GM23338 (cell line): Measurements from ENCODE around the gene CBR1. TPM values are rescaled to one million over a fixed set of nuclear protein-coding genes. Genes with fewer than 3 reads are reported as not detected.

ENCODE experiments used
- ATAC-seq: fragments of 200-7000 bp; cut with Tn5 transposase; 3 replicates; pipeline ENCODE4 v1.9.1; 2020
- DNase-seq: peaks from one replicate; pipeline ENCODE4 v3.0.0-alpha.2; 2015; ENCODE audit warnings: low spot score
- H2AFZ ChIP-seq: fragments of 200-600 bp; sonication (generic); 2 replicates; pipeline ENCODE4 v1.8.0; 2016; ENCODE audit warnings: antibody characterized with exemption, mild to moderate bottlenecking, moderate library complexity
- H3F3A ChIP-seq: fragments of 200-600 bp; sonication (generic); replicated peaks from 2 replicates; pipeline ENCODE4 v1.8.0; 2017; ENCODE audit warnings: antibody characterized with exemption, mixed run types, low read depth
- H3K27ac ChIP-seq: fragments of 200-600 bp; sonication (generic); 2 replicates; pipeline ENCODE4 v1.6.1; 2016; ENCODE audit warnings: low read depth
- H3K27me3 ChIP-seq: fragments of 200-600 bp; sonication (generic); 2 replicates; pipeline ENCODE4 v1.8.0; 2016; ENCODE audit warnings: mild to moderate bottlenecking, mixed run types, moderate library complexity; ENCODE audit not compliant: insufficient read depth
- H3K36me3 ChIP-seq: fragments of 200-600 bp; sonication (generic); 2 replicates; pipeline ENCODE4 v1.8.0; 2016; ENCODE audit warnings: mild to moderate bottlenecking; ENCODE audit not compliant: insufficient read depth
- H3K4me1 ChIP-seq: fragments of 200-600 bp; sonication (generic); 2 replicates; pipeline ENCODE4 v1.8.0; 2016; ENCODE audit warnings: mild to moderate bottlenecking, moderate library complexity; ENCODE audit not compliant: insufficient read depth
- H3K4me2 ChIP-seq: fragments of 200-600 bp; sonication (generic); 2 replicates; pipeline ENCODE4 v1.7.1; 2017; ENCODE audit warnings: mixed run types
- H3K4me3 ChIP-seq: fragments of 200-600 bp; sonication (generic); 2 replicates; pipeline ENCODE4 v1.6.1; 2016; ENCODE audit warnings: mixed run types
- H3K79me2 ChIP-seq: fragments of 200-600 bp; sonication (generic); replicated peaks from 2 replicates; pipeline ENCODE4 v1.8.0; 2017; ENCODE audit warnings: mild to moderate bottlenecking; ENCODE audit not compliant: insufficient read depth
- H3K9me2 ChIP-seq: fragments of 200-600 bp; sonication (generic); 2 replicates; pipeline ENCODE4 v1.8.0; 2017; ENCODE audit not compliant: insufficient read depth
- H4K20me1 ChIP-seq: fragments of 200-600 bp; sonication (generic); replicated peaks from 2 replicates; pipeline ENCODE4 v1.8.0; 2017; ENCODE audit warnings: mild to moderate bottlenecking; ENCODE audit not compliant: insufficient read depth
- H3K27ac Mint-ChIP-seq: 2 replicates; pipeline ENCODE4 v1.8.0; 2020; ENCODE audit warnings: inconsistent platforms, mild to moderate bottlenecking, moderate library complexity, mixed read lengths
- H3K27me3 Mint-ChIP-seq: 3 replicates; pipeline ENCODE4 v1.8.0; 2022; ENCODE audit warnings: low read depth, mild to moderate bottlenecking, moderate library complexity, mixed read lengths, inconsistent platforms; ENCODE audit not compliant: insufficient read depth, poor library complexity
- H3K36me3 Mint-ChIP-seq: 3 replicates; pipeline ENCODE4 v1.8.0; 2021; ENCODE audit warnings: low read depth, mild to moderate bottlenecking, inconsistent platforms, moderate library complexity, mixed read lengths
- H3K4me1 Mint-ChIP-seq: 3 replicates; pipeline ENCODE4 v1.8.0; 2020; ENCODE audit warnings: mild to moderate bottlenecking, inconsistent platforms, mixed read lengths
- H3K4me3 Mint-ChIP-seq: 3 replicates; pipeline ENCODE4 v1.8.0; 2021; ENCODE audit warnings: moderate library complexity, mild to moderate bottlenecking, inconsistent platforms, mixed read lengths
- H3K9me3 Mint-ChIP-seq: 3 replicates; pipeline ENCODE4 v1.8.0; 2020; ENCODE audit warnings: moderate library complexity, mild to moderate bottlenecking, inconsistent platforms, mixed read lengths
- CREB1 ChIP-seq: fragments of 250-450 bp; sonication (Bioruptor Pico); IDR thresholded peaks from 2 replicates; pipeline ENCODE4 v1.5.0; 2020; ENCODE audit warnings: low read depth, mild to moderate bottlenecking, moderate library complexity
- EZH2 ChIP-seq: fragments of 200-600 bp; sonication (generic); IDR thresholded peaks from one replicate; pipeline ENCODE4 v1.8.0; 2017; ENCODE audit warnings: antibody characterized with exemption, mild to moderate bottlenecking, low read depth; ENCODE audit not compliant: unreplicated experiment
- EZH2phosphoT487 ChIP-seq: fragments of 200-600 bp; sonication (generic); IDR thresholded peaks from one replicate; pipeline ENCODE4 v1.8.1; 2018; ENCODE audit warnings: antibody characterized with exemption; ENCODE audit not compliant: unreplicated experiment
- JUNB ChIP-seq: IDR thresholded peaks from one replicate; pipeline ENCODE4 v1.6.1; 2016; ENCODE audit warnings: antibody characterized with exemption; ENCODE audit not compliant: unreplicated experiment
- NANOG ChIP-seq: IDR thresholded peaks from 2 replicates; pipeline ENCODE4 v1.6.1; 2016; ENCODE audit warnings: antibody characterized with exemption, borderline replicate concordance
- POLR2AphosphoS5 ChIP-seq: IDR thresholded peaks from 2 replicates; pipeline ENCODE4 v1.6.1; 2016; ENCODE audit warnings: antibody characterized with exemption, low read depth
- STAT1 ChIP-seq: IDR thresholded peaks from one replicate; pipeline ENCODE4 v1.6.1; 2016; ENCODE audit warnings: antibody characterized with exemption; ENCODE audit not compliant: unreplicated experiment
- ZNF114 ChIP-seq: fragments of 250-450 bp; sonication (Bioruptor Pico); IDR thresholded peaks from 2 replicates; pipeline ENCODE4 v1.5.0; 2020; ENCODE audit warnings: mild to moderate bottlenecking, moderate library complexity
- ZNF331 ChIP-seq: fragments of 250-450 bp; sonication (Bioruptor Pico); IDR thresholded peaks from 2 replicates; pipeline ENCODE4 v1.5.0; 2020; ENCODE audit warnings: low read depth, mild to moderate bottlenecking, moderate library complexity
- polyA plus RNA-seq: library from polyadenylated mRNA; unstranded; fragments of >200 nt; fragmentation: Nextera tagmentation; extraction: Ambion mirVana; gene quantifications from 2 replicates; pipeline ENCODE4 v1.2.1, GENCODE V29; 2016
- total RNA-seq: library from RNA; depleted of rRNA; stranded (reverse); fragments of >200 nt; shearing (Covaris generic); gene quantifications from 2 replicates; pipeline ENCODE4 v1.2.3, GENCODE V29; 2014
- TF ChIP-seq, protein P1 (sequence below): IDR thresholded peaks from 2 replicates; pipeline ENCODE4 v1.6.1; 2016; ENCODE audit warnings: antibody characterized with exemption
- TF ChIP-seq, protein P2 (sequence below): IDR thresholded peaks from one replicate; pipeline ENCODE4 v1.6.1; 2018; ENCODE audit warnings: antibody characterized with exemption; ENCODE audit not compliant: unreplicated experiment
- TF ChIP-seq, protein P3 (sequence below), 2 experiments: fragments of 200-600 bp in 1 of 2; sonication (generic) in 1 of 2; conservative IDR thresholded peaks; 2 replicates each; pipeline versions ENCODE4 v1.5.1 to v1.6.1; 2016 to 2017; ENCODE audit warnings: antibody characterized with exemption in 2 of 2, low read depth in 2 of 2, mild to moderate bottlenecking in 2 of 2, moderate library complexity in 1 of 2

CBR1 gene
- total and polyA plus RNA-seq, 2 experiments from 2014 or later: 285 to 487 TPM

DNA sequence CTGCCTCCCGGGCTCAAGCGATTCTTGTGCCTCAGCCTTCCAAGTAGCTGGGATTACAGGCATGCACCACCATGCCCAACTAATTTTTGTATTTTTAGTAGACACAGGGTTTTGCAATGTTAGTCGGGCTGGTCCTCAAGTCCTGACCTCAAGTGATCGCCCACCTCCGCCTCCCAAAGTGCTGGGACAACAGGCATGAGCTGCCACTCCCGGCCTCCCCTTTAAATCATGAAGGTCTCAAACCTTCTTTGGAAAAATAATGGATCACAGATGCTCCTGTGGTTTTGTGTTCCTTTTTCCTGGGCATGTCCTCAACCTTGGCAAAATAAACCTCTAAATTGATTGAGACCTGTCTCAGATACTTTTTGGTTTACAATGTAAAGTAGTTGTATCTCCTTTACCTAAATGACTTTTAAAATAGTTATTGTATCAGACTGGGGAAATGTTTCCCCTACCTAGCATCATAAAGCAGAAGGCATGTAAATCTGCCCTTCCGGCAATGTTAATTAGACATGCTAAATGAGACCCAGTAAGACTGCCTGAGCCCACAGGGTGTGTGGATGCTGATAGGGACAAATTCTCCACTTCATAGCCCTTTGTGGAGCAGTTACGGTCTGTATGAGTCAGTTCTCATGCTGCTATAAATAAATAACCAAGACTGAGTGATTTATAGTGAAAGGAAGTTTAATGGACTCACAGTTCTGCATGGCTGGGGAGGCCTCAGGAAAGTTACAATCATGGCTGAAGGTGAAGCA lies 27.8 kb downstream of the CBR1 start:
- H3K4me3 ChIP-seq: peak overlapping the region; percentile 24
- peaks cover 54% of the 10 kb centered on the region for H3K4me1 ChIP-seq
- peak; percentile 20 for ATAC-seq
- H3K9me2 ChIP-seq: no peaks in the 10 kb centered on the region
- H3K4me3 Mint-ChIP-seq: no peak overlapping the region
- H3K36me3 ChIP-seq: peaks cover 18% of the 10 kb centered on the region
- peaks cover 46% of the 10 kb centered on the region for H3K9me3 Mint-ChIP-seq
- peaks cover 64% of the 10 kb centered on the region for H3K4me1 Mint-ChIP-seq
- no peak for DNase-seq
- 0 out of 2 replicates have a peak, but pooled peaks cover 9% of the 10 kb centered on the region for H3F3A ChIP-seq
- peaks cover 10% of the 10 kb centered on the region for H3K27me3 Mint-ChIP-seq
- H3K27ac ChIP-seq: peak overlapping the region; percentile 98
- no peaks in the 10 kb centered on the region for H3K79me2 ChIP-seq
- H2AFZ ChIP-seq: no peak overlapping the region
- TF ChIP-seq, protein P1, sequence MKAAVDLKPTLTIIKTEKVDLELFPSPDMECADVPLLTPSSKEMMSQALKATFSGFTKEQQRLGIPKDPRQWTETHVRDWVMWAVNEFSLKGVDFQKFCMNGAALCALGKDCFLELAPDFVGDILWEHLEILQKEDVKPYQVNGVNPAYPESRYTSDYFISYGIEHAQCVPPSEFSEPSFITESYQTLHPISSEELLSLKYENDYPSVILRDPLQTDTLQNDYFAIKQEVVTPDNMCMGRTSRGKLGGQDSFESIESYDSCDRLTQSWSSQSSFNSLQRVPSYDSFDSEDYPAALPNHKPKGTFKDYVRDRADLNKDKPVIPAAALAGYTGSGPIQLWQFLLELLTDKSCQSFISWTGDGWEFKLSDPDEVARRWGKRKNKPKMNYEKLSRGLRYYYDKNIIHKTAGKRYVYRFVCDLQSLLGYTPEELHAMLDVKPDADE: no peak
- TF ChIP-seq NANOG (peak; percentile 33; the same call in 1 of the 2 replicates), POLR2AphosphoS5 (peak; percentile 30; the same call in 1 of the 2 replicates)
- H3K27ac Mint-ChIP-seq: peak overlapping the region; percentile 97
- no peaks in the 10 kb centered on the region for H4K20me1 ChIP-seq
- H3K27me3 ChIP-seq: no peaks in the 10 kb centered on the region
- H3K36me3 Mint-ChIP-seq: peaks cover 53% of the 10 kb centered on the region
- H3K4me2 ChIP-seq: peak overlapping the region; percentile 17

DNA sequence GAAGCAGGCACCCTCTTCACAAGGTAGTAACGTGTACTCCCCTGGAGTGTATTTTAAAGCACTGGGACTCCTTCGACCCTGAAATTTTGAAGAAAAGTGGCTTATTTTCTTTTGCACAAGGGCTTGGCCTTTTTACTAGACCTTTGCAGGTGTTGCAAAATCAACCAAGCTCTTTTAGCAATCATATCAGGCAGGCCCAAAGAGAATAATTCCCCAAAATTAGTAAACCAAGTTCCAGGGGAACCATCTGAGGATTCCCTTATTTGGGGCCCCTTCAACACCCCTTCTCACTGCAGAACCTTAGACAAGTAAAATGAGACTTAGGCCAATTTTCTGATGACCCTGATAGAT lies 28.3 kb downstream of the CBR1 start:
- Histone ChIP-seq H3K4me3 (peak overlapping the region; percentile 24; the same call in 1 of the 2 replicates), H3K79me2 (no peaks in the 10 kb centered on the region), H3K9me2 (no peaks in the 10 kb centered on the region), H3K36me3 (peaks cover 13% of the 10 kb centered on the region), H2AFZ (no peak overlapping the region), H3K4me1 (peaks cover 54% of the 10 kb centered on the region), H3K4me2 (peak overlapping the region; percentile 42; the same call in 1 of the 2 replicates), H3K27ac (peak overlapping the region; percentile 98), H3F3A (0 out of 2 replicates have a peak, but pooled peaks cover 9% of the 10 kb centered on the region), H4K20me1 (no peaks in the 10 kb centered on the region), H3K27me3 (no peaks in the 10 kb centered on the region)
- Mint-ChIP-seq H3K4me3 (no peak overlapping the region), H3K9me3 (peaks cover 45% of the 10 kb centered on the region), H3K36me3 (peaks cover 51% of the 10 kb centered on the region), H3K27me3 (peaks cover 10% of the 10 kb centered on the region), H3K27ac (peak overlapping the region; percentile 97), H3K4me1 (peaks cover 64% of the 10 kb centered on the region)
- ATAC-seq: no peak
- no peak for DNase-seq
- TF ChIP-seq NANOG (no peak), CREB1 (CRISPR knock-in tag) (no peak), EZH2 (no peak), POLR2AphosphoS5 (no peak), JUNB (no peak), STAT1 (no peak), EZH2phosphoT487 (no peak), ZNF331 (CRISPR knock-in tag) (no peak), ZNF114 (CRISPR knock-in tag) (no peak)
- TF ChIP-seq, protein P2, sequence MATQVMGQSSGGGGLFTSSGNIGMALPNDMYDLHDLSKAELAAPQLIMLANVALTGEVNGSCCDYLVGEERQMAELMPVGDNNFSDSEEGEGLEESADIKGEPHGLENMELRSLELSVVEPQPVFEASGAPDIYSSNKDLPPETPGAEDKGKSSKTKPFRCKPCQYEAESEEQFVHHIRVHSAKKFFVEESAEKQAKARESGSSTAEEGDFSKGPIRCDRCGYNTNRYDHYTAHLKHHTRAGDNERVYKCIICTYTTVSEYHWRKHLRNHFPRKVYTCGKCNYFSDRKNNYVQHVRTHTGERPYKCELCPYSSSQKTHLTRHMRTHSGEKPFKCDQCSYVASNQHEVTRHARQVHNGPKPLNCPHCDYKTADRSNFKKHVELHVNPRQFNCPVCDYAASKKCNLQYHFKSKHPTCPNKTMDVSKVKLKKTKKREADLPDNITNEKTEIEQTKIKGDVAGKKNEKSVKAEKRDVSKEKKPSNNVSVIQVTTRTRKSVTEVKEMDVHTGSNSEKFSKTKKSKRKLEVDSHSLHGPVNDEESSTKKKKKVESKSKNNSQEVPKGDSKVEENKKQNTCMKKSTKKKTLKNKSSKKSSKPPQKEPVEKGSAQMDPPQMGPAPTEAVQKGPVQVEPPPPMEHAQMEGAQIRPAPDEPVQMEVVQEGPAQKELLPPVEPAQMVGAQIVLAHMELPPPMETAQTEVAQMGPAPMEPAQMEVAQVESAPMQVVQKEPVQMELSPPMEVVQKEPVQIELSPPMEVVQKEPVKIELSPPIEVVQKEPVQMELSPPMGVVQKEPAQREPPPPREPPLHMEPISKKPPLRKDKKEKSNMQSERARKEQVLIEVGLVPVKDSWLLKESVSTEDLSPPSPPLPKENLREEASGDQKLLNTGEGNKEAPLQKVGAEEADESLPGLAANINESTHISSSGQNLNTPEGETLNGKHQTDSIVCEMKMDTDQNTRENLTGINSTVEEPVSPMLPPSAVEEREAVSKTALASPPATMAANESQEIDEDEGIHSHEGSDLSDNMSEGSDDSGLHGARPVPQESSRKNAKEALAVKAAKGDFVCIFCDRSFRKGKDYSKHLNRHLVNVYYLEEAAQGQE: no peak
- TF ChIP-seq, protein P3, sequence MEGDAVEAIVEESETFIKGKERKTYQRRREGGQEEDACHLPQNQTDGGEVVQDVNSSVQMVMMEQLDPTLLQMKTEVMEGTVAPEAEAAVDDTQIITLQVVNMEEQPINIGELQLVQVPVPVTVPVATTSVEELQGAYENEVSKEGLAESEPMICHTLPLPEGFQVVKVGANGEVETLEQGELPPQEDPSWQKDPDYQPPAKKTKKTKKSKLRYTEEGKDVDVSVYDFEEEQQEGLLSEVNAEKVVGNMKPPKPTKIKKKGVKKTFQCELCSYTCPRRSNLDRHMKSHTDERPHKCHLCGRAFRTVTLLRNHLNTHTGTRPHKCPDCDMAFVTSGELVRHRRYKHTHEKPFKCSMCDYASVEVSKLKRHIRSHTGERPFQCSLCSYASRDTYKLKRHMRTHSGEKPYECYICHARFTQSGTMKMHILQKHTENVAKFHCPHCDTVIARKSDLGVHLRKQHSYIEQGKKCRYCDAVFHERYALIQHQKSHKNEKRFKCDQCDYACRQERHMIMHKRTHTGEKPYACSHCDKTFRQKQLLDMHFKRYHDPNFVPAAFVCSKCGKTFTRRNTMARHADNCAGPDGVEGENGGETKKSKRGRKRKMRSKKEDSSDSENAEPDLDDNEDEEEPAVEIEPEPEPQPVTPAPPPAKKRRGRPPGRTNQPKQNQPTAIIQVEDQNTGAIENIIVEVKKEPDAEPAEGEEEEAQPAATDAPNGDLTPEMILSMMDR (conservative IDR thresholded peaks at IDR 0.05; ENCODE audit: low read depth in 2 of 2): no peak
- TF ChIP-seq, protein P1: no peak
